Measurements from ENCODE around the gene MYO16. TPM values are rescaled to one million over a fixed set of nuclear protein-coding genes. Genes with fewer than 3 reads are reported as not detected.

The MYO16 gene
- total RNA-seq, 1 donor from 2014 or later = 1.2 TPM

DNA sequence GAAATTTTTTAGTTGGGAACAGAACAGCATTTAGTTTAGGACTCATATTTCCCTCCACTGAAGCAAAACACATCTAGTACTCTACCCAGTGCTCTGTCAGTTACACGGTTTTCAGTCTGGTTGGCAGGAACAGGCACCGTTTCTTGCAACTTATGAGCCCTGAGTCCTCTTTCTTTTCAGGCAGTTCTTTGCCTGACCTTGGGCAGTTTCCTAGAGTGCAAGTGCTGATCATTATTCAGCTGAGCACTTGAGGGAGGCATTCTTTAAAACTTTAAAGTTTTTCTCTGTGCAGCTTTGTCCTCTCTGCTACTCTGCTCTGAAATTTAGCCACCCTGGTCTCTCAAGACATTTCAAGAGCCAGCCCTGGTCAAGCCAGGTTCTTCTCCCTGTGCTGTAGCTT lies 96.1 kb downstream of the MYO16 start:
- DNase-seq (ENCODE audit: low read depth) = no peak
- no peak overlapping the region for H3K4me3 ChIP-seq (ENCODE audit: low read depth, low read length)
- no peak for TF ChIP-seq CTCF (conservative IDR thresholded peaks at IDR 0.05; ENCODE audit: low read depth, low read length)

DNA sequence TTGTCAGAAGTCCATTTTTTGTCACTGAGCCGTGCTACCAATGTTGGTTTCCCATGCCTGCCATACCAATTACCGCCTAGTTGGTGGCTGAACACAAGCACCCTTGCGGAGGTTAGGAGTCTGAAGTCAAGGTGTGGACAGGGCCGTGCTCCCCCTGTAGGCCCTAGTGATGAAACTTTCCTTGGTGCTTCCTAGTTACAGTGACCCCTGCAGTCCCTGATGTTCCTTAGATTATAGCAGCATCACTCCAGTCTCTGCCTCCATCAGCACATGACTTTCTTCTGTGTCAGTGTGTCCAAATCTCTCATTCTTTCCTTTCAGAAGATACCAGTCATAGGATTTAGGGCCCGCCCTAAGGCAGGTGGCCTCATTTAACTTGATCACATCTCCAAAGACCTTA lies 99.0 kb downstream of the MYO16 start:
- H3K4me3 ChIP-seq (ENCODE audit: low read depth, low read length) = no peak overlapping the region
- no peak for TF ChIP-seq CTCF (conservative IDR thresholded peaks at IDR 0.05; ENCODE audit: low read depth, low read length)
- DNase-seq (ENCODE audit: low read depth) = no peak

DNA sequence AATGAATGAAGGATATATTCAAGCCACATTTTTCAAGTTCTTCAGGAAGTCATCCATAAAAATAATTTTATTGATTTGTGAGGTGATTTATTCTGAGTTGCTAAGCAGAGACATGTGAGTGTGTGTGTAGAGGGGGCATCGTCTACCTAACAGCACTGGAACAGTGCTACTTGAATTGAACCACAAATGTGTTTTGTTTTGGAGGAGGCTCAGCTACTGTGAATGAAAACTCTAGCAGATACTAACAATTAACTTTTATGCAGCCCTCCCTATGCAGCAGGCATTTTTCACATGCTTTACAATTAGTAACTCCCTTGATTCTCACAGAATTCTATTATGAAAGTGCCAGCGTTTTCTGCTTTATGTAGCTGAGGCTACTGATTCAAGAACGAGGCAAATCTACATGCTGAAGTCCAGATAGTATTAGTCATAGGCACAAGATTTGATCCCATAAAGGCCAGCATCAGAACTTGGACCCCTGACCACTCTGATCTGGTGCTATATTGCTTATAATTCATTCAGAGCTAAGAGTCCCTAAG lies 103.7 kb downstream of the MYO16 start:
- TF ChIP-seq CTCF (conservative IDR thresholded peaks at IDR 0.05; ENCODE audit: low read depth, low read length) = no peak
- DNase-seq (ENCODE audit: low read depth) = no peak
- no peak overlapping the region for H3K4me3 ChIP-seq (ENCODE audit: low read depth, low read length)

- DNase-seq (ENCODE audit: low read depth) = no peak
- no peak overlapping the region for H3K4me3 ChIP-seq (ENCODE audit: low read depth, low read length)
- no peak for TF ChIP-seq CTCF (conservative IDR thresholded peaks at IDR 0.05; ENCODE audit: low read depth, low read length)
These were observed 105.3 kb downstream of the MYO16 start for GRCh38 chr13:108734676-108735075.

GRCh38 chr13:108741930-108742329 lies 112.5 kb downstream of the MYO16 start:
- no peak for TF ChIP-seq CTCF (conservative IDR thresholded peaks at IDR 0.05; ENCODE audit: low read depth, low read length)
- DNase-seq (ENCODE audit: low read depth) = no peak
- H3K4me3 ChIP-seq (ENCODE audit: low read depth, low read length) = no peak overlapping the region

GRCh38 chr13:108742701-108743451 lies 113.5 kb downstream of the MYO16 start:
- no peak for TF ChIP-seq CTCF (conservative IDR thresholded peaks at IDR 0.05; ENCODE audit: low read depth, low read length)
- no peak for DNase-seq (ENCODE audit: low read depth)
- no peak overlapping the region for H3K4me3 ChIP-seq (ENCODE audit: low read depth, low read length)

DNA sequence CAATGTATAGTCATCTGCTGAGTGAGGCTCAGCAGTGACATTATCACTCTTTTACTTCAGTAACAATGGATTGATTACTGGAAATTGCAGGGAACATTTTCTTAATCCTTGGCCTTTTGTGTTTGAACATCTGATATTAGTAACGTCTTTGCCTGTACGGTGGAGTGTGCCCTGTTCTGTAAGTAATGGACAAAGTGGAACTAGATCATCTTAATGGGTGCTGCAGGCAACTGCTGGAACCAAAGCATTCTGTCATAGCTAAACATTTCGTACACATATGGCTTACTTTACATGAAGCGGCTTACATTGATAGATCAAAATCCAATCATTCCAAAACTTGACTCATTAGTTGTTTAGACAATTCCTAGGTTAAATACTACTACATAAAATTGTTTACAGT lies 114.1 kb downstream of the MYO16 start:
- TF ChIP-seq CTCF (conservative IDR thresholded peaks at IDR 0.05; ENCODE audit: low read depth, low read length) = no peak

More for the DNA sequence above, 114.1 kb downstream of the MYO16 start:
- DNase-seq (ENCODE audit: low read depth) = no peak
- H3K4me3 ChIP-seq (ENCODE audit: low read depth, low read length) = no peak overlapping the region
